Measurements from ENCODE around the gene OR52N4.
"Not testable (repeated sequence)": the region's sequence is repeated elsewhere in the genome, so short reads cannot be mapped to it uniquely, and the experiment has no call there.

OR52N4 gene

GRCh38 chr11:5753943-5754342 is at the start of gene OR52N4:
Gene OR52N4 (plus strand): TSS chr11:5754243. CDS start chr11:5754741, 498 bp downstream.
- DNase-seq (ENCODE audit: low read depth in 2 of 2): no peak

GRCh38 chr11:5705688-5706087 is 48.4 kb upstream of the OR52N4 start:
- DNase-seq (ENCODE audit: low read depth in 2 of 2): no peak

GRCh38 chr11:5712507-5712906 is 41.5 kb upstream of the OR52N4 start:
- no peak for DNase-seq (ENCODE audit: low read depth in 2 of 2)

- DNase-seq (ENCODE audit: low read depth in 2 of 2): no peak
These were observed 40.3 kb upstream of the OR52N4 start for GRCh38 chr11:5713695-5714094.

DNA sequence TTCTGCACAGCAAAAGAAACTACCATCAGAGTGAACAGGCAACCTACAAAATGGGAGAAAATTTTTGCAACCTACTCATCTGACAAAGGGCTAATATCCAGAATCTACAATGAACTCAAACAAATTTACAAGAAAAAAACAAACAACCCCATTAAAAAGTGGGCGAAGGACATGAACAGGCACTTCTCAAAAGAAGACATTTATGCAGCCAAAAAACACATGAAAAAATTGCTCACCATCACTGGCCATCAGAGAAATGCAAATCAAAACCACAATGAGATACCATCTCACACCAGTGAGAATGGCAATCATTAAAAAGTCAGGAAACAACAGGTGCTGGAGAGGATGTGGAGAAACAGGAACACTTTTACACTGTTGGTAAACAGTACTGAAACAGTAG is 37.5 kb upstream of the OR52N4 start:
- not testable (repeated sequence) for DNase-seq (ENCODE audit: low read depth in 2 of 2)

- DNase-seq (ENCODE audit: low read depth in 2 of 2): no peak
These were observed 34.1 kb upstream of the OR52N4 start for GRCh38 chr11:5719703-5720495.

- DNase-seq (ENCODE audit: low read depth in 2 of 2): no peak
These were observed 31.4 kb upstream of the OR52N4 start for GRCh38 chr11:5722622-5723021.

DNA sequence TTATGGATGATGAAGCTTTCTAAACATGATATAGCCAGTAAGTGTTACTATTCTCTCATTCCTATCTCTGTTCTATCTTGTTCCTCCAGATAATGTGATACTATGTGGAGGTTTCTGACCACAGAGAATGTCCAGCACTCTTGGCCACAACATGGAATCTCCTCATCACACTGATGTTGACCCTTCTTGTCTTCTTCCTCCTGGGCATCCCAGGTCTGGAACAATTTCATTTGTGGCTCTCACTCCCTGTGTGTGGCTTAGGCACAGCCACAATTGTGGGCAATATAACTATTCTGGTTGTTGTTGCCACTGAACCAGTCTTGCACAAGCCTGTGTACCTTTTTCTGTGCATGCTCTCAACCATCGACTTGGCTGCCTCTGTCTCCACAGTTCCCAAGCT is 27.7 kb upstream of the OR52N4 start:
- no peak for DNase-seq (ENCODE audit: low read depth in 2 of 2)

DNA sequence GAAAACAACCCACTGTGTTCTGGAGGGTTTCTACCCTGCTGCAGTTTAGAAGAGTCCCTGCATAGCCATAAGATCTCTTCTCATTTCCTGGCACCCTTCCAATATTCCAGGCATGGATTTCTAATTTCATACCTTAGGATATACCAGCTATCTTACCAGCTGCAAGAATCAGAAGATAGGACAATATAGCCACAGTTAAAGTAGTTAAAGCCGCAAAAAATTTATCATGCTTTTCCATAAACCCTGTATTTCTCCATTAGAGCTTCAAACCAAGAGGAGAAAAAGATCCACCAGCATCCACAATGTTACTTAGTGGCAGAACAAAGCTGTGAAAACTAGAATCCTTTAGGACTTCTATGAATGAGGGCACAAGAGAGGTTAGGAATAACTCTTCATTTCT is 26.4 kb upstream of the OR52N4 start:
- no peak for DNase-seq (ENCODE audit: low read depth in 2 of 2)

DNA sequence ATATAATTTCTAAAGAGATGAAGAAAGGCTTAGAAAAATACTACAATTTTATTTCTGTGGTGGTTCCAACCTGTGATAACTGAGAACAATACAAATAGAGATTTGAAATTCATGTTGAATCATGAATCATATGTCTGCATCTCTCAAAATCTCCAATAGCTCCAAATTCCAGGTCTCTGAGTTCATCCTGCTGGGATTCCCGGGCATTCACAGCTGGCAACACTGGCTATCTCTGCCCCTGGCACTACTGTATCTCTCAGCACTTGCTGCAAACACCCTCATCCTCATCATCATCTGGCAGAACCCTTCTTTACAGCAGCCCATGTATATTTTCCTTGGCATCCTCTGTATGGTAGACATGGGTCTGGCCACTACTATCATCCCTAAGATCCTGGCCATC is 17.6 kb upstream of the OR52N4 start, which contains the start of gene OR56B1:
Gene OR56B1, plus strand, starts transcription at position 53 of the 400 bp plus-strand sequence. Its CDS starts 69 bp downstream, at position 122.
- DNase-seq (ENCODE audit: low read depth in 2 of 2): no peak

GRCh38 chr11:5737091-5737490 is 17.0 kb upstream of the OR52N4 start:
- no peak for DNase-seq (ENCODE audit: low read depth in 2 of 2)

GRCh38 chr11:5737670-5738392 is 16.2 kb upstream of the OR52N4 start:
- no peak for DNase-seq (ENCODE audit: low read depth in 2 of 2)

DNA sequence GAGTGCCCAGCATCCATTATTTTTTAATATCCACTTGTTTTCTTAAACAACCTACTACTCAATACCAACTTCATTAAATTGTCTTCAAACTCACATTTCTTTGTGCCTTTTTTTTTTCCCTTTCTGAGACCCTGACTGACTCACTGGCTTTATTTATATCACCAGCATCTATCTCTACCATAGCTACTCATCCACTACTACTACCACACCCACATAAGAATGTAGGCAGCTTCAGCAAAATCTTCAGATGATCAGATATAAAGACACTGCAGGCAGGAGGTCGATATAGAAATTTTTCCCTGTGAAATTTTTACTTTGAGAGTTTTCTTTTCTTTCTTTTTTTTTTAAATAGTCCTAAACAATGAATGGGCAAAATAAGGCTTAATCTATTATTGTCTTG is 15.6 kb upstream of the OR52N4 start:
- no peak for DNase-seq (ENCODE audit: low read depth in 2 of 2)

DNA sequence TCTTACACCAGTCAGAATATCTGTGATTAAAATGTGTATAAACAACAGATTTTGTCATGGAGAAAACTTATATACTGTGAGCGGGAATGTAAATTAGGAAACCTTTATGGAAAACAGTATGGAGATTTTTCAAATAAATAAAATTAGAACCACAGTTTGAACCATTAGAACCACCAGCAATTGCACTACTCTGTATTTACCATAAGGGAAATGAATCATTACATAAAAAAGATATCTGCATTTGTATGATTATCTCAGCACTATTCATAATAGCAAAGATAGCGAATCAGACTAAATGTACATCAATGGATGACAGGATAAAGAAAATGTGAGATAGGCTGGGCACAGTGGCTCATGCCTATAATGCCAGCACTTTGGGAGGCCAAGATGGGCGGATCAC is 7.4 kb upstream of the OR52N4 start:
- DNase-seq (ENCODE audit: low read depth in 2 of 2): no peak

DNA sequence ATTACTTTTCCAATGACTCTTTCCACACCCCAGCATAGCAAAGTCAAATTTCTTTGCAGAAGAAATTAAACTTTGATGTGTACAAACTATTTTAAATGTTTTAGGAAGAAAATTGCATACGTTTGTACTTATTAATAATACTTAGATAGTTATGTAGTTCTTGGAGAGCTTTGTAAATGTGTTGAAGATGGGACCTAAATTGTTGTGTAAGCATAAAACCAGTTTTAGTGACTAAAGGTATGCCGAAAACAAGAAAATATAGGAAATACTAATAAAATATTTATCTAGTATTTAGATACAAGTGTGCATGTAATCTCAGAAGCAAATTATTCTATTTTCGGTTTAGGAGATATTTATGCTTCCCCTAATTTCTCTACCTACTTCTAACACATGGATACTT is 4.2 kb upstream of the OR52N4 start:
- no peak for DNase-seq (ENCODE audit: low read depth in 2 of 2)

- no peak for DNase-seq (ENCODE audit: low read depth in 2 of 2)
These were observed 13.0 kb downstream of the OR52N4 start for GRCh38 chr11:5767056-5767455.

DNA sequence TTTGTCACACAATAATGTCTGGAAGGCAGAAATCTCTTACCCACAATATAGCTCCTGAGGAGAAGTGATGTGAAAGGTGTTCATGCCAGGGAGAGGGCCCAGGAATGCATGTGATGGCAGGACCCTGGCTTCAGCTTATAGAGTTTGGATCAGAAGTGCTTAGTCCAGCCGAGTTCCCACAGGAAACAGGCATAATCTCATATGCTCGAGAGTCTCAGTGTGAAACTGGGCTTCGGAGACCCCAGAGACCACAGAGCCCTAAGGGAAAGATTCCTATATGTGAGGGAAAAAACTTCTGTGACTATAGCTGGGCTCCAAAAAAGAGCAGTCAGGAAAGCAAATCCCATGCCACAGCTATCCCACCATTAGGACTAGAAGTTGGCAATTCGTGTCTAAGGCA is 29.2 kb downstream of the OR52N4 start, which contains the start of gene OR52N5:
Gene OR52N5, minus strand, starts transcription at position 101 of the 400 bp plus-strand sequence. CDS start 4,721 bp downstream, outside the sequence.
- DNase-seq (ENCODE audit: low read depth in 2 of 2): no peak

DNA sequence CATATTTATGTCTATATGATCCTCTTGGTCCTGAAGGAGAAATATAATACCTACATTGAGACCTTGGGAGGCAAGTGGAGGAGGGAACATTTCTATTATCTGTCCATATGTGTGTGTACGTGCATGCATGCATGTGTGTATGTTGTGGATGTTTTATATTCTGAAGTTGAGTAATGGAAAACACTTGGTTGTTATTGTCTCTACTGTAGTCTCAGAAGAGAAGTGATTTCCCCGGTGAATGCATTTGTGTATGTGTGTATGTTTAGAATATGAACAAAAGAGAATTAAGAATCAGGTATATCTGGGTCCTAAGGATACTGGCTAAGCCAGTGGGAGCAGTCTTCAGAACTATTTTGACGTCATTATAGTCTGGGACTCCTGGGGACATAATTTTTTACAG is 37.1 kb downstream of the OR52N4 start, which contains the start of gene OR52N1:
Gene OR52N1, minus strand, starts transcription at position 101 of the 400 bp plus-strand sequence. CDS start 2,449 bp downstream, outside the sequence.
- no peak for DNase-seq (ENCODE audit: low read depth in 2 of 2)

- DNase-seq (ENCODE audit: low read depth in 2 of 2): no peak
These were observed 42.5 kb downstream of the OR52N4 start for GRCh38 chr11:5796541-5796940.

DNA sequence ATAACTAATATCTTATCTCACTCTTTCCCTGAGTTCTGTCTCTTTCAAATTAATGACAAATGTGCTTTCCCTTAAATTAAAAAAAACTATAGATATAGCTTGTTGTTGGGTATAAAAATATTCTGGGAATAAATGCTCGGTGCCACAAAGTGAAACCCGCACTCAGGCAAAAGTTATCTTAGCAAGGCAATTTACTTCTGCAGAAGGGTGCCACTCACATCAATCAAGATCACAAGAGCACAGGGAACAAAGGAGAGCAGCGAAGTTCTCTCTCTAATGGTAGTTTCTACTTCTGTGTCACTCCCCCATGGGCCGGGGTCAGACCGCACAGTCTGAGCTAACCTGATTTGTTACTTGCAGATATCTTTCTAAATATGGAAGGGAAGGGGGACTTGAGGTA is 49.9 kb downstream of the OR52N4 start:
- no peak for DNase-seq (ENCODE audit: low read depth in 2 of 2)
